ENCODE measurements around the gene THSD7A.

DNA sequence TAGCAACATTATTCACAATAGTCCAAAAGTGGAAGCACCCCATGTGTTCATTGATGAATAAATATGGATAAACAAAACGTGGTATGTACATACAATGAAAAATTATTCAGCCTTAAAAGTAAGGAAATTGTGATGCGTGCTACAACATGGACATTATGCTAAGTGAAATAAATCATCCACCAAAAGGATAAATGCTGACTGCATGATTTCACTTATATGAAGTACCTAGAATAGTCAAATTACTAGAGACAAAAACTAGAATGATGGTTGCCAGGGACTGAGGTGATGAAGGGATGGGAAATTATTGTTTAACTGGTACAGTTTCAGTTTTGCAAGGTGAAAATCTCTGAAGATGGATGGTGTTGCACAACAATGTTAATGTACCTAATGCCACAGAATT lies 56.6 kb downstream of the THSD7A start:
- TF ChIP-seq SOX15 (CRISPR knock-in tag; IDR thresholded peaks at IDR 0.05) (no peak), IRF2 (CRISPR knock-in tag; IDR thresholded peaks at IDR 0.05; ENCODE audit: borderline replicate concordance, low read depth) (no peak), ZNF416 (CRISPR knock-in tag; IDR thresholded peaks at IDR 0.05) (no peak), ETV6 (CRISPR knock-in tag; IDR thresholded peaks at IDR 0.05) (no peak), RELA (CRISPR knock-in tag; IDR thresholded peaks at IDR 0.05; ENCODE audit: borderline replicate concordance) (no peak)
- TF ChIP-seq, protein P1, sequence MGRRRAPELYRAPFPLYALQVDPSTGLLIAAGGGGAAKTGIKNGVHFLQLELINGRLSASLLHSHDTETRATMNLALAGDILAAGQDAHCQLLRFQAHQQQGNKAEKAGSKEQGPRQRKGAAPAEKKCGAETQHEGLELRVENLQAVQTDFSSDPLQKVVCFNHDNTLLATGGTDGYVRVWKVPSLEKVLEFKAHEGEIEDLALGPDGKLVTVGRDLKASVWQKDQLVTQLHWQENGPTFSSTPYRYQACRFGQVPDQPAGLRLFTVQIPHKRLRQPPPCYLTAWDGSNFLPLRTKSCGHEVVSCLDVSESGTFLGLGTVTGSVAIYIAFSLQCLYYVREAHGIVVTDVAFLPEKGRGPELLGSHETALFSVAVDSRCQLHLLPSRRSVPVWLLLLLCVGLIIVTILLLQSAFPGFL (CRISPR knock-in tag; IDR thresholded peaks at IDR 0.05; ENCODE audit: borderline replicate concordance), result no peak
- TF ChIP-seq, protein P2, sequence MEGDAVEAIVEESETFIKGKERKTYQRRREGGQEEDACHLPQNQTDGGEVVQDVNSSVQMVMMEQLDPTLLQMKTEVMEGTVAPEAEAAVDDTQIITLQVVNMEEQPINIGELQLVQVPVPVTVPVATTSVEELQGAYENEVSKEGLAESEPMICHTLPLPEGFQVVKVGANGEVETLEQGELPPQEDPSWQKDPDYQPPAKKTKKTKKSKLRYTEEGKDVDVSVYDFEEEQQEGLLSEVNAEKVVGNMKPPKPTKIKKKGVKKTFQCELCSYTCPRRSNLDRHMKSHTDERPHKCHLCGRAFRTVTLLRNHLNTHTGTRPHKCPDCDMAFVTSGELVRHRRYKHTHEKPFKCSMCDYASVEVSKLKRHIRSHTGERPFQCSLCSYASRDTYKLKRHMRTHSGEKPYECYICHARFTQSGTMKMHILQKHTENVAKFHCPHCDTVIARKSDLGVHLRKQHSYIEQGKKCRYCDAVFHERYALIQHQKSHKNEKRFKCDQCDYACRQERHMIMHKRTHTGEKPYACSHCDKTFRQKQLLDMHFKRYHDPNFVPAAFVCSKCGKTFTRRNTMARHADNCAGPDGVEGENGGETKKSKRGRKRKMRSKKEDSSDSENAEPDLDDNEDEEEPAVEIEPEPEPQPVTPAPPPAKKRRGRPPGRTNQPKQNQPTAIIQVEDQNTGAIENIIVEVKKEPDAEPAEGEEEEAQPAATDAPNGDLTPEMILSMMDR (IDR thresholded peaks at IDR 0.05), result no peak
- TF ChIP-seq, protein P3, sequence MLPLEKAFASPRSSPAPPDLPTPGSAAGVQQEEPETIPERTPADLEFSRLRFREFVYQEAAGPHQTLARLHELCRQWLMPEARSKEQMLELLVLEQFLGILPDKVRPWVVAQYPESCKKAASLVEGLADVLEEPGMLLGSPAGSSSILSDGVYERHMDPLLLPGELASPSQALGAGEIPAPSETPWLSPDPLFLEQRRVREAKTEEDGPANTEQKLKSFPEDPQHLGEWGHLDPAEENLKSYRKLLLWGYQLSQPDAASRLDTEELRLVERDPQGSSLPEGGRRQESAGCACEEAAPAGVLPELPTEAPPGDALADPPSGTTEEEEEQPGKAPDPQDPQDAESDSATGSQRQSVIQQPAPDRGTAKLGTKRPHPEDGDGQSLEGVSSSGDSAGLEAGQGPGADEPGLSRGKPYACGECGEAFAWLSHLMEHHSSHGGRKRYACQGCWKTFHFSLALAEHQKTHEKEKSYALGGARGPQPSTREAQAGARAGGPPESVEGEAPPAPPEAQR (CRISPR knock-in tag; IDR thresholded peaks at IDR 0.05), result no peak
- TF ChIP-seq, protein P4, sequence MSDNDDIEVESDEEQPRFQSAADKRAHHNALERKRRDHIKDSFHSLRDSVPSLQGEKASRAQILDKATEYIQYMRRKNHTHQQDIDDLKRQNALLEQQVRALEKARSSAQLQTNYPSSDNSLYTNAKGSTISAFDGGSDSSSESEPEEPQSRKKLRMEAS (CRISPR knock-in tag; IDR thresholded peaks at IDR 0.05), result no peak
